HUES64 (cell line): Measurements from ENCODE around the gene ARHGEF12.

Experiments
- H3K27ac ChIP-seq: 2 replicates; pipeline ENCODE4 v1.7.0; 2013; ENCODE audit warnings: low read depth, low read length, inconsistent platforms
- H3K27me3 ChIP-seq: 2 replicates; pipeline ENCODE4 v1.6.1; 2013; ENCODE audit warnings: mild to moderate bottlenecking, low read length; ENCODE audit not compliant: insufficient read depth
- H3K36me3 ChIP-seq: 2 replicates; pipeline ENCODE4 v1.6.1; 2013; ENCODE audit warnings: mild to moderate bottlenecking, low read length; ENCODE audit not compliant: insufficient read depth
- H3K4me1 ChIP-seq: 2 replicates; pipeline ENCODE4 v1.6.1; 2013; ENCODE audit warnings: mild to moderate bottlenecking, low read length, moderate library complexity; ENCODE audit not compliant: insufficient read depth
- H3K4me3 ChIP-seq: 2 replicates; pipeline ENCODE4 v1.5.1; 2013; ENCODE audit warnings: mild to moderate bottlenecking, low read length, moderate library complexity
- H3K9ac ChIP-seq: 2 replicates; pipeline ENCODE4 v1.6.1; 2013; ENCODE audit warnings: mild to moderate bottlenecking, low read depth, low read length
- H3K9me3 ChIP-seq: 2 replicates; pipeline ENCODE4 v1.6.1; 2013; ENCODE audit warnings: low read depth, low read length; ENCODE audit not compliant: insufficient read depth
- WGBS: fragments of 150-250, 120-280 bp; methylation state at CpG from one replicate; pipeline ENCODE4 v1.1.7; 2013; ENCODE audit warnings: missing lambda C conversion rate; 5-methylcytosine and 5-hydroxymethylcytosine counted together

ARHGEF12 gene

GRCh38 chr11:120512739-120513435 is 176.7 kb downstream of the ARHGEF12 start:
- Histone ChIP-seq H3K4me1 (peaks cover 11% of the 10 kb centered on the region; the same call in 1 of the 2 replicates), H3K4me3 (no peak overlapping the region), H3K36me3 (no peaks in the 10 kb centered on the region), H3K27ac (no peak overlapping the region), H3K9me3 (no peaks in the 10 kb centered on the region), H3K27me3 (peaks cover 49% of the 10 kb centered on the region), H3K9ac (no peak overlapping the region)
- 87% methylated on average over 22 of the region's 22 CpGs for WGBS

GRCh38 chr11:120513436-120514315 is 177.5 kb downstream of the ARHGEF12 start:
- Histone ChIP-seq H3K27me3 (peaks cover 49% of the 10 kb centered on the region), H3K4me1 (peaks cover 11% of the 10 kb centered on the region; the same call in 1 of the 2 replicates), H3K36me3 (no peaks in the 10 kb centered on the region), H3K9ac (no peak overlapping the region), H3K4me3 (no peak overlapping the region), H3K9me3 (no peaks in the 10 kb centered on the region), H3K27ac (no peak overlapping the region)
- 89% methylated on average over 16 of the region's 19 CpGs for WGBS

- H3K27me3 ChIP-seq = peaks cover 46% of the 10 kb centered on the region
- no peak overlapping the region for H3K4me3 ChIP-seq
- no peak overlapping the region for H3K27ac ChIP-seq
- no peaks in the 10 kb centered on the region for H3K9me3 ChIP-seq
- WGBS = 92% methylated on average over 14 of the region's 14 CpGs
- H3K9ac ChIP-seq = no peak overlapping the region
- peaks cover 11% of the 10 kb centered on the region; the same call in 1 of the 2 replicates for H3K4me1 ChIP-seq
- H3K36me3 ChIP-seq = no peaks in the 10 kb centered on the region
Measured at GRCh38 chr11:120514541-120515121, 178.4 kb downstream of the ARHGEF12 start.

GRCh38 chr11:120515186-120515723 is 179.0 kb downstream of the ARHGEF12 start:
- H3K9ac ChIP-seq = no peak overlapping the region
- H3K9me3 ChIP-seq = no peaks in the 10 kb centered on the region
- 76% methylated on average over 6 of the region's 7 CpGs for WGBS
- no peaks in the 10 kb centered on the region for H3K36me3 ChIP-seq
- no peak overlapping the region for H3K4me3 ChIP-seq
- H3K27me3 ChIP-seq = peaks cover 40% of the 10 kb centered on the region
- no peak overlapping the region for H3K27ac ChIP-seq
- H3K4me1 ChIP-seq = peaks cover 11% of the 10 kb centered on the region; the same call in 1 of the 2 replicates

- no peaks in the 10 kb centered on the region for H3K36me3 ChIP-seq
- H3K9ac ChIP-seq = no peak overlapping the region
- no peaks in the 10 kb centered on the region for H3K9me3 ChIP-seq
- H3K27me3 ChIP-seq = peaks cover 39% of the 10 kb centered on the region
- H3K4me3 ChIP-seq = no peak overlapping the region
- peaks cover 11% of the 10 kb centered on the region; the same call in 1 of the 2 replicates for H3K4me1 ChIP-seq
- no peak overlapping the region for H3K27ac ChIP-seq
- 60% methylated on average over 39 of the region's 39 CpGs for WGBS
Measured at GRCh38 chr11:120516461-120517389, 180.5 kb downstream of the ARHGEF12 start.

GRCh38 chr11:120517390-120517761 is 181.2 kb downstream of the ARHGEF12 start:
- Histone ChIP-seq H3K27me3 (peaks cover 35% of the 10 kb centered on the region), H3K36me3 (no peaks in the 10 kb centered on the region), H3K27ac (no peak overlapping the region), H3K9me3 (no peaks in the 10 kb centered on the region), H3K4me3 (no peak overlapping the region), H3K4me1 (peaks cover 11% of the 10 kb centered on the region; the same call in 1 of the 2 replicates), H3K9ac (no peak overlapping the region)
- 65% methylated on average over 13 of the region's 13 CpGs for WGBS

- WGBS = 73% methylated on average over 7 of the region's 7 CpGs
- Histone ChIP-seq H3K36me3 (no peaks in the 10 kb centered on the region), H3K27me3 (peaks cover 31% of the 10 kb centered on the region), H3K4me3 (no peak overlapping the region), H3K4me1 (peaks cover 11% of the 10 kb centered on the region; the same call in 1 of the 2 replicates), H3K9ac (no peak overlapping the region), H3K27ac (no peak overlapping the region), H3K9me3 (no peaks in the 10 kb centered on the region)
Measured at GRCh38 chr11:120517801-120518291, 181.6 kb downstream of the ARHGEF12 start.

GRCh38 chr11:120518356-120518755 is 182.1 kb downstream of the ARHGEF12 start:
- WGBS = 93% methylated on average over 7 of the region's 7 CpGs

GRCh38 chr11:120519474-120519873 is 183.3 kb downstream of the ARHGEF12 start:
- Histone ChIP-seq H3K27ac (no peak overlapping the region), H3K4me3 (no peak overlapping the region), H3K4me1 (peaks cover 13% of the 10 kb centered on the region), H3K27me3 (peaks cover 22% of the 10 kb centered on the region), H3K9ac (no peak overlapping the region), H3K36me3 (no peaks in the 10 kb centered on the region), H3K9me3 (no peaks in the 10 kb centered on the region)
- 89% methylated on average over 3 of the region's 3 CpGs for WGBS

More at GRCh38 chr11:120518356-120518755, 182.1 kb downstream of the ARHGEF12 start:
- H3K36me3 ChIP-seq = no peaks in the 10 kb centered on the region
- no peak overlapping the region for H3K27ac ChIP-seq
- no peak overlapping the region for H3K9ac ChIP-seq
- no peak overlapping the region for H3K4me3 ChIP-seq
- peaks cover 12% of the 10 kb centered on the region for H3K4me1 ChIP-seq
- peaks cover 26% of the 10 kb centered on the region for H3K27me3 ChIP-seq
- H3K9me3 ChIP-seq = no peaks in the 10 kb centered on the region
